Measurements from ENCODE around the gene RAPGEF6. TPM values are rescaled to one million over a fixed set of nuclear protein-coding genes. Genes with fewer than 3 reads are reported as not detected.
A peak's percentile ranks its signal among the peaks of the same experiment; 100 is the strongest.

RAPGEF6 gene
- total and polyA plus RNA-seq, 9 of the 15 experiments (the other 6 are each of a cell fraction or from before 2014, with no cell fraction given), result 2.7 to 23.4 (median 12.7) TPM

GRCh38 chr5:131436081-131436480 is 198.9 kb downstream of the RAPGEF6 start:
- no peaks in the 10 kb centered on the region for H3K79me2 ChIP-seq (ENCODE audit: control insufficient read depth, insufficient read depth, low read length)
- intact Hi-C loops (cut with micrococcal nuclease), result no loop called here
- H3K4me3 ChIP-seq, result no peak overlapping the region
- no peaks in the 10 kb centered on the region for H4K20me1 ChIP-seq (replicated peaks; ENCODE audit: control insufficient read depth, insufficient read depth, low read length)
- BruUV-seq (replicated peaks), result no TSS peak
- H2AFZ ChIP-seq (ENCODE audit: low read depth, low read length), result no peak overlapping the region
- no peak overlapping the region for H3K27ac ChIP-seq (ENCODE audit: extremely low read depth, low read depth, low read length)
- peaks cover 88% of the 10 kb centered on the region for H3K36me3 ChIP-seq (ENCODE audit: control insufficient read depth, insufficient read depth, low read length)
- H3K27me3 ChIP-seq (ENCODE audit: control insufficient read depth in 2 of 2, insufficient read depth in 2 of 2, low read length in 2 of 2), result no peaks in the 10 kb centered on the region
- ChIA-PET POLR2A (interaction anchor here (0.6 to 3.3 kb wide), 2 partner anchors 10 to 14 kb away, joined by 3 to 9 read pairs; no protein-coding TSS in a partner anchor), CTCF (ENCODE audit: low intra/inter-chr PET ratio) (no interaction called here)
- DNase-seq (ENCODE audit: extremely low read depth in 1 of 4, low spot score in 3 of 4), result peak in 1 of 4 experiments; percentile 8
- no peak overlapping the region for H3K9ac ChIP-seq (ENCODE audit: insufficient read depth in 1 of 2, low read depth in 2 of 2, low read length in 2 of 2)
- no peaks in the 10 kb centered on the region for H3K9me1 ChIP-seq (ENCODE audit: control insufficient read depth, insufficient read depth, low read length)
- in situ Hi-C loops (cut with MboI), result loop anchor here (25.0 kb wide), 1 partner anchor 576 kb away; the partner anchor contains the start of gene ACSL6
- 43% methylated on average over 2 of the region's 2 CpGs for WGBS (ENCODE audit: insufficient coverage, low coverage, missing lambda C conversion rate)
- no peak for FAIRE-seq
- H3K4me2 ChIP-seq (ENCODE audit: insufficient read depth, low read length), result no peak overlapping the region
- ATAC-seq, result peak; percentile 53; the same call in 1 of the 3 replicates
- no peaks in the 10 kb centered on the region for H3K9me3 ChIP-seq (replicated peaks; ENCODE audit: control insufficient read depth, insufficient read depth, low read depth, low read length)
- no peaks in the 10 kb centered on the region; a peak in 1 of 5 replicates for H3K4me1 ChIP-seq (replicated peaks in 1 of 2; ENCODE audit: control insufficient read depth in 2 of 2, insufficient read depth in 2 of 2, low read length in 2 of 2)
- no peak for TF ChIP-seq DLX4 (CRISPR knock-in tag; IDR thresholded peaks at IDR 0.05)
- no peak for TF ChIP-seq ARID3A (IDR thresholded peaks at IDR 0.05; ENCODE audit: borderline replicate concordance, low read depth, low read length)
- TF ChIP-seq RERE (CRISPR knock-in tag; IDR thresholded peaks at IDR 0.05; ENCODE audit: borderline replicate concordance), result no peak
- TF ChIP-seq C11orf30 (IDR thresholded peaks at IDR 0.05; ENCODE audit: low read depth), result no peak
- TF ChIP-seq ZNF644 (tag; IDR thresholded peaks at IDR 0.05; ENCODE audit: low read depth), result no peak
- no peak for TF ChIP-seq HBP1 (CRISPR knock-in tag; IDR thresholded peaks at IDR 0.05)
- TF ChIP-seq STAT5B (CRISPR knock-in tag; IDR thresholded peaks at IDR 0.05), result no peak
- no peak for TF ChIP-seq HNRNPL (IDR thresholded peaks at IDR 0.05; ENCODE audit: low read depth, low read length)
- TF ChIP-seq ZEB2 (IDR thresholded peaks at IDR 0.05), result no peak
- no peak for TF ChIP-seq XRCC3 (IDR thresholded peaks at IDR 0.05)
- no peak for TF ChIP-seq ARHGAP35 (IDR thresholded peaks at IDR 0.05; ENCODE audit: partially characterized antibody)
- no peak for TF ChIP-seq SAFB2 (IDR thresholded peaks at IDR 0.05; ENCODE audit: borderline replicate concordance, low read depth, low read length, severe bottlenecking)
- no peak for TF ChIP-seq KDM4B (IDR thresholded peaks at IDR 0.05; ENCODE audit: borderline replicate concordance in 2 of 2, low read depth in 1 of 2)
- TF ChIP-seq HMG20B (CRISPR knock-in tag; IDR thresholded peaks at IDR 0.05), result no peak

Data from K562 (cell line).